ENCODE data around the gene TGIF2. TPM values are rescaled to one million over a fixed set of nuclear protein-coding genes. Genes with fewer than 3 reads are reported as not detected.

Gene TGIF2
- total RNA-seq, 1 experiment from 2014 or later: 81.7 TPM

DNA sequence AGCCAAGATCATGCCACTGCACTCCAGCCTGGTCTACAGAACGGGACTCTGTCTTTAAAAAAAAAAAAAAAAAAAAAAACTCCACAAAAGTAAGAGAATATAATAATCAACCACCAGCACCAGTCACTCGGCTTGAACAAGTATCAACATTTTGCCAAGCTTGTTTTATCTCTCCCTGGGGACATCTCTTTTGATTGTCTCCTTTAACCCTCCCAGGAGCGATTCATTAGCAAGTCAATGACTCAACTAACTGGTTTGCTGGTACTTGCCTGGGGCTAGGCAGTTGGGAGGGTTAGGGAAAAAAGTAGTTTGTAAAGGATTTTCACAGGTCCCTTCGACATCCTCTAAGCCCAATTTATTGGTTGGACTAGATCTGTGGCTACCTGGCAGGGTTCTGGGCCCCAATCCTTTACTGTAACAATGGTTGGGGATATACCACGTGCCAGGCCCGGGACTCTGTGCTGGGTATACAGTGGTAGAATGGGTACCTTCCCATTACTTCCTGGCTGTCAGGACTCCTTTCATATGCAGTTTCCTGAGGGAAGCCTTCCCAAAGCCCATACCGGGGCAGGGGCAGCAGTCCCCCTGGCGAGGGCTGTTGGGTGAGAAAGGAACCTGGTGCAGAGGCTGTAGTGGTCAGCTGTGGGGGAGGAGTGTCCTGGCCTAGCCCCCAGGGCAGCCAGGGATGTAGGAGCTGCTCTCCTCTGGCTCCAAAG is 12.2 kb downstream of the TGIF2 start:
- TF ChIP-seq, protein P1, sequence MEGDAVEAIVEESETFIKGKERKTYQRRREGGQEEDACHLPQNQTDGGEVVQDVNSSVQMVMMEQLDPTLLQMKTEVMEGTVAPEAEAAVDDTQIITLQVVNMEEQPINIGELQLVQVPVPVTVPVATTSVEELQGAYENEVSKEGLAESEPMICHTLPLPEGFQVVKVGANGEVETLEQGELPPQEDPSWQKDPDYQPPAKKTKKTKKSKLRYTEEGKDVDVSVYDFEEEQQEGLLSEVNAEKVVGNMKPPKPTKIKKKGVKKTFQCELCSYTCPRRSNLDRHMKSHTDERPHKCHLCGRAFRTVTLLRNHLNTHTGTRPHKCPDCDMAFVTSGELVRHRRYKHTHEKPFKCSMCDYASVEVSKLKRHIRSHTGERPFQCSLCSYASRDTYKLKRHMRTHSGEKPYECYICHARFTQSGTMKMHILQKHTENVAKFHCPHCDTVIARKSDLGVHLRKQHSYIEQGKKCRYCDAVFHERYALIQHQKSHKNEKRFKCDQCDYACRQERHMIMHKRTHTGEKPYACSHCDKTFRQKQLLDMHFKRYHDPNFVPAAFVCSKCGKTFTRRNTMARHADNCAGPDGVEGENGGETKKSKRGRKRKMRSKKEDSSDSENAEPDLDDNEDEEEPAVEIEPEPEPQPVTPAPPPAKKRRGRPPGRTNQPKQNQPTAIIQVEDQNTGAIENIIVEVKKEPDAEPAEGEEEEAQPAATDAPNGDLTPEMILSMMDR (conservative IDR thresholded peaks at IDR 0.05): no peak
- no peak overlapping the region for H4K91ac ChIP-seq (ENCODE audit: insufficient read length, low read depth, low read length)
- peak overlapping the region; percentile 53 for H3K27ac ChIP-seq (ENCODE audit: insufficient read length, low read depth, low read length)
- H2BK20ac ChIP-seq (ENCODE audit: low read depth, low read length, poor library complexity, severe bottlenecking): no peak overlapping the region
- peaks cover 31 to 53% (median 44%) of the 10 kb centered on the region in 3 experiments for H3K36me3 Mint-ChIP-seq (ENCODE audit: insufficient read depth in 1 of 3, low read depth in 3 of 3)
- no peak overlapping the region for H2BK15ac ChIP-seq (ENCODE audit: low read depth, low read length)
- H3T11ph ChIP-seq (ENCODE audit: low read length): no peak overlapping the region
- no peak overlapping the region for H4K8ac ChIP-seq (replicated peaks; ENCODE audit: insufficient read length, low read depth, low read length)
- no peak overlapping the region for H4K5ac ChIP-seq (ENCODE audit: insufficient read length, low read depth, low read length)
- no peak overlapping the region for H2AK5ac ChIP-seq (ENCODE audit: insufficient read length, low read length)
- no peak overlapping the region for H2BK12ac ChIP-seq (ENCODE audit: insufficient read length, low read depth, low read length)
- no peaks in the 10 kb centered on the region for H3K9me3 ChIP-seq (ENCODE audit: control insufficient read depth, low read depth, low read length)
- peak overlapping the region; percentile 53 for H3K4me2 ChIP-seq (ENCODE audit: insufficient read depth, insufficient read length, low read length)
- no peak overlapping the region for H3K9ac ChIP-seq (ENCODE audit: extremely low read depth, insufficient read length, low read length)
- H3K4me1 Mint-ChIP-seq: peaks cover 38 to 45% of the 10 kb centered on the region in 2 experiments
- peaks cover 4% of the 10 kb centered on the region for H3K23me2 ChIP-seq (ENCODE audit: insufficient read length, low read depth, low read length, poor library complexity, severe bottlenecking)
- H3K4ac ChIP-seq (ENCODE audit: low read depth, low read length): no peak overlapping the region
- no peaks in the 10 kb centered on the region for H3K27me3 Mint-ChIP-seq (ENCODE audit: low read depth)
- H2AFZ ChIP-seq (ENCODE audit: low read length): no peak overlapping the region
- H3K4me3 Mint-ChIP-seq: peak overlapping the region; percentile 31 to 64
- no peak overlapping the region for H3K23ac ChIP-seq (ENCODE audit: insufficient read length, low read depth, low read length)
- H3K56ac ChIP-seq (ENCODE audit: insufficient read length, low read depth, low read length): no peak overlapping the region
- H3K79me1 ChIP-seq (ENCODE audit: insufficient read depth, low read depth, low read length, poor library complexity, severe bottlenecking): no peaks in the 10 kb centered on the region
- H3K18ac ChIP-seq (ENCODE audit: insufficient read length, low read depth, low read length): peak overlapping the region; percentile 50
- peaks cover 7% of the 10 kb centered on the region; the same call in 1 of the 2 replicates for H3K4me1 ChIP-seq (ENCODE audit: insufficient read depth, low read length)
- no peaks in the 10 kb centered on the region; a peak in 1 of 5 replicates for H3K9me3 Mint-ChIP-seq
- DNase-seq: peak; percentile 93
- H3K14ac ChIP-seq (ENCODE audit: insufficient read depth, low read length): no peak overlapping the region
- no peak overlapping the region for H2BK120ac ChIP-seq (ENCODE audit: low read depth, low read length, poor library complexity, severe bottlenecking)
- no CpG with 5 or more reads among the region's 8 CpGs for WGBS (ENCODE audit: extremely low coverage, insufficient read length, low lambda C conversion rate)
- H3K27ac Mint-ChIP-seq: peak overlapping the region; percentile 94 to 98 (median 98)
- H3K79me2 ChIP-seq (ENCODE audit: insufficient read depth, low read length): no peaks in the 10 kb centered on the region
- H4K20me1 ChIP-seq (ENCODE audit: control insufficient read depth, insufficient read depth, insufficient read length): no peaks in the 10 kb centered on the region
- H2BK5ac ChIP-seq (ENCODE audit: insufficient read length, low read length): no peak overlapping the region
- H3K27me3 ChIP-seq (ENCODE audit: insufficient read depth, low read length): no peaks in the 10 kb centered on the region
